Stimulated activated CD8-positive, alpha-beta memory T cell treated with anti-CD3 and anti-CD28 coated beads, Interleukin-15, amount 100 ng/mL, for 1 hour (primary cell): ENCODE data around the gene ESPN.

ENCODE experiments used
- DNase-seq: peaks from one replicate; pipeline ENCODE4 v3.0.0-alpha.2; 2020; ENCODE audit warnings: low read depth

Gene ESPN

DNA sequence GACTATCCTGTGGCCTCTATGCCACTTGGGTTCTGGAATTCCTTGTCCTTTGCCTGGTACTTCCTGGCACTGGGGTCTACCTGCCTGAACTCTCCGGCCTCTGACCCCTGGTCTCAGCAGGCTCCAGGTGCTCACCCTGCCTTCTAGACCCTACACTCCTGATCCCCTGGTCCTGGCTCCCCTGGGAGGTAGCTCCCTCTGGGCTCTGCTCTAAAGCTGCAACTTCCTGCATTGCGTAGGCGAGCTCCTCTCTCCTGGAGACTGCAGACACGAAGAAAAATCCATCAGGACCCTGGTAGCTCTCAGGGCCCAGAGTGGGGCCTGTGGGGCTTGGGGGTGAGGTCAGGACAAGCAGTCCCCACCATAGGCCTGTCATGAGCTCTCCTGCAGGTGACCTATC, 74.7 kb downstream of the ESPN start:
- no peak for DNase-seq

GRCh38 chr1:6500544-6501278, 76.1 kb downstream of the ESPN start:
- no peak for DNase-seq

DNA sequence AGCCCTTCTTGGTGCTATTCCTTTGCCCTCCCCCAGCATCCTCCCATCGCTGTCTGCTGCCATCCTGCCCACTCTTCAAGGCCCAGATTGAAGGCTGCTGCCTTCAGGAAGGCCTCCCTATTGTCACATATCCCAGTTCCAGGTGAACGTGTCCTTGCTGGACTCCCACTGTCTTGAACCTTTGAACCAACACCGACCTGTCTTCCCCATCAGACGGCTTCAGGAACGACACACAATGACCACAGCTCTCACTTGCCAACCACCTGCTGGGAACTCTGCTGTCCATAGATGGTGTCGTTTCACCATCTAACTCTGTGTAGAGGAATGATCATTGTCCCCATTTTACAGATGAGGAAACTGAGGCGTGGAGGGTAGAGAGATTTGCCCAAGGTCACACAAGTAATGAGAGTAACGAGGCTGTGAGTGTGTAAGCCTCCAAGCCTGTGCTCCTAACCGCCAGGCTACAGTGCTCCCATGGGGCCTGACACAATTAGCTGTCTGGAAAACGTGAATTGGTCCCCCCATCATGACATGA, 76.8 kb downstream of the ESPN start:
- DNase-seq = no peak

GRCh38 chr1:6502000-6502891, 77.7 kb downstream of the ESPN start:
- no peak for DNase-seq

DNA sequence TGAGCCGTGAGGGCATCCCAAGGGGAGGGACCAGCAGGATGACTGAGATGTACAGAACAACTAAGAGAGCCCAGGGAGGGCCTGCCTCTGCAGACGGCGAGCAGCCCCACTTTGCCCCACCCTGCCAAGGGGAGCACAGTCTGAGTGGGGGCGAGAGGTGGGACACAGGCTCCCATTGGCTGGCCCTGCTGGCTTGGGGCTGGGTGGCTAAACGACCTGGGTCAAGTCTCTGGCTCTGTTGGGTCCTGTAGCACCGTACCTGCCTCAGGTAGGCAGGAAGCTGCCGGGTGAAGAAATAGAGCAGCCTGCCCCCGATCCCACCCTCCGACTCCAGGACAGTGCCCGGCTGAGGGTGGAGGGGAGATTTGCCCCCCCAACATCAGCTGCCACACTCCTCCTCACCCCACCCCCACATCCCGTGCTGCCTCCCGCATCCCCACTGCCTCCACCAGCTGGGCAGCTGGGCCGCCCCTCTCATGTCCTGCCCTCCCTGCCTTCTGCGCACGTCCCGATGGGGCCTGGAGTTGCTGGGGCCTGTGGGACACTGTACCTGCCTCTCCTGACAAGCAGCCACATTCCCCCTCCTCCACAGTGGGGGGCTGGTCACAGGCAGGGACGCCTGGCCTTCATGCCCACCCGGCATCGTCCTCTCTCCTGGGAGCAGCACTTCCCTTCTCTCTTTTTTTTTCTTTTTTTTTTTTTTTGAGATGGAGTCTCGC, 79.5 kb downstream of the ESPN start:
- DNase-seq = no peak

DNA sequence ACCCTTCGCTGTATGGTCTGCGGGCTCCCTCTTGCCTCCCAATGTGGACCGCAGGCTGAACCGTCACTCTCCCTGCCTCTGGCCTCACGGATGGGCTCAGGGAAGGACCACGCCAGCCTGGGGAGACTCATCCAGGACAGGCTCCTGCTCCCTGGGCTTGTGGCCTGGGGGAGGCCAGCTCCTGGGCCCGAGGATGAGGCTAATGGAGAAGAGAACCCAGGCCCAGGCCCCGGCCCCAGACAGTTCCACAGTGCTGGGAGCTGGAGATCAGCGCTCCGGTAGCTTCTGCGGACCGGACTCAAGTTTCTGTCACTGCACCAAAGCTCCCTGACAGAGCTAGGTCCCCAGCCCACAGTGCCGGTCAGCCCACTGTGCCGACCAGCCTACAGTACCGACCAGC, 80.3 kb downstream of the ESPN start:
- no peak for DNase-seq

DNA sequence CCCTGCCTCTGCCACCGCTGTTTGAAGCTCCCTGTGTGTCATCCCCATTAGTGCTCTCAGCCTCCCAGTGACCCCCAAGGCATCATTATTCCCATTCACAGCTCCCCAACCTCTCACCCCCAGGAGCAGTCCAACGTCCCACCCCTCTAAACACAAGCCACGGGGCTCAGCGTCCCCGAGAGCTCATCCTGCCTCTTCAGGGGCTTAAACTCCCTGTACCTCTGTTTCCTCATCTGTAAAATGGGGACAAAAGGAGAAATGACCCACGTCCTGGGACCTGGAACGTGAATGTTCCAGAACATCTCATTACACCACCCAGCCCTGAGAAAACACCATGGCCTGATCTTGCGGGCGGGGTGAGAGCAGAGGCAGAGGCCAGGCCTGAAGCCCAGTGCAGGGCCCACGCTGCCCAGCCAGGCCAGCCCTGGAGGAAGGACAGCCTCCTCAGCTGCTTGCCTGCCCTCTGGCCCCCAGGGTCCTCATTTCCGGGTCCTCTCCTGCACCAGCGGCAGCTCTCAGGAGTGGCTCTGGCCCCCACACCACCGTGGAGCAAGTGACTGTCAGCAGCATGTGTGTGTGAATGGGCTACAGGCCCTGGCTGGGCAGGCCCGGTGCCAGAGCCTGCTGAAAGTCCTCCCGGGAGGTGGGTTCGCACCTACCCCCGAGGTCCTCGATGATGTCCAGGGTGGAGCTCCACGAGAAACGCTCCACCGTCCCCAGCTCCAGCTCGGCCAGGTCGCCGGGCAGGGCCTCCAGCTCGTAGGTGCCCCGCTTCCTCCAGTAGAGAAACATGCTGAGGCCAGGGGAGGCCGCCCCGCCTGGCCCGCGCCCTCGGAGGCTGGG, 81.0 kb downstream of the ESPN start:
- no peak for DNase-seq

GRCh38 chr1:6506210-6507036, 81.8 kb downstream of the ESPN start:
- no peak for DNase-seq

DNA sequence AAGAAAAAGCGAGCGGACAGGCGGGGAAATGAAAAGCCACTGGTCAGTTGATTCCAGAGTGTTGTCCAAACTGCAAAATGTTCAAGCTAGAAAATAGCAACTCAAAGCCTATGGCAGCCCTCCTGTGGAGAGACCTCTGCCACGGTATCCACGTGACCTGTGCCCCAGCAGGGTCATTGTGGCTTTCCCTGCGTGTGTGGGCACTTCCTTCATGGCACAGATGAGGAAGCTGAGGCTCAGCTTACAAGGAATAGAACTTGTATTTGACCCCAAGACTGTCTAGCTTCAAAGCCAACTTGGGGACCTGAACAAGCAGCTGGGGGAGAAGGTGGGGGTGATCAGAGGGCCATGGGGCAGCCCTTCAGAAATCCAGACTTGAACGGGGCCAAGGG, 82.5 kb downstream of the ESPN start:
- no peak for DNase-seq

- DNase-seq = no peak
These were observed 82.9 kb downstream of the ESPN start for GRCh38 chr1:6507461-6507911.

DNA sequence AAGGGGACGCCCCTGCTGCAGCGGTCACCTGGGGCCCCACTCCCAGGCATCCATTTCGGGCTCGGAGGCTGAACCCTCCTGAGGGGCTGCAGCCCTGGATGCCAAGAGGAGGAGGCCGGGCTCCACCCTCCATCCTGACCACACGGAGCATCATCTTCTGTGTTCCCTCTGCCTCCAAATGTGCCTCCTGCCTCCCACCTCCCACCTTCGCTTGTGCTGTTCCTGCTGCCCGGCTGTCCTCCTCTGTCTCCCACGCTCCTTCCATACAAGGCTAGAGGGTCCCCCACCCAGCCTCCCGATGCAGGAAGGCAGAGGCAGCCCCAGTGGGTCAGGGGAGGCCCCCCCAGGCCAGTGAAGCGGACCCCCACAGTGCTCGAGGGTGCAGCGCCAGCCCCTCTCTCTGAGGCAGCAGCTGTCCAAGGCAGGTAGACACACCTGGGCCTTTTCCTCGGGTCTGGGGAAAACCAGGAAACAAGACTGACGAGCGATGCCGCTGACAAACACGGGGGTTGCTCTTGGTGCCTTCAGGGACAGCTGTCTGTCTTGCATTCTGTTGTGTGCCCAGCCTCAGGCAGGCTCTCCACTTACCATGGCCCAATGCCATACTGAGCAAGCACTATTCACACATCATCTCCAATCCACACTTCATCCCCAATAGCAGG, 83.7 kb downstream of the ESPN start:
- DNase-seq = no peak

GRCh38 chr1:6508816-6509189, 84.2 kb downstream of the ESPN start:
- DNase-seq = no peak

GRCh38 chr1:6509220-6509918, 84.8 kb downstream of the ESPN start:
- DNase-seq = no peak

DNA sequence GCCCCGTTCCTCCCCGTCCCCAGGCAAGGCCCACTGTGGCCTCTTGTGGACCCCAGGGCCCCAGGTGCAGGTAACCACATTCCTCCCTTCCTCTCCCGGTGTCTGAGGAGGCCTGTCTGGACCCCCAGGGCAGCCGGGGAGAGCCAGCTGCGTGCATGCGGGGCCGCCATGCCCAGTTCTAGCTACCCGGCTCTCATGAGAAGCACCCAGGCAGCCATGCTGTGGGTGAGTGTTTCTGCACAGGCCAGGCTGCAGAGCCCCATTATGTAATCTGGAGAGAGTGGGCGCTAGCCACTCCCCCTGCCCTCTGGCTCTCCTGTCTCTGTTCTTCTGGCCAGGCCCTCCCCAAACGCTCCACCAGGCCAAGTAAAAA, 85.3 kb downstream of the ESPN start:
- DNase-seq = no peak

- no peak for DNase-seq
These were observed 85.9 kb downstream of the ESPN start for GRCh38 chr1:6510493-6510892.
